ENCODE results near the gene NRM.

Gene NRM

DNA sequence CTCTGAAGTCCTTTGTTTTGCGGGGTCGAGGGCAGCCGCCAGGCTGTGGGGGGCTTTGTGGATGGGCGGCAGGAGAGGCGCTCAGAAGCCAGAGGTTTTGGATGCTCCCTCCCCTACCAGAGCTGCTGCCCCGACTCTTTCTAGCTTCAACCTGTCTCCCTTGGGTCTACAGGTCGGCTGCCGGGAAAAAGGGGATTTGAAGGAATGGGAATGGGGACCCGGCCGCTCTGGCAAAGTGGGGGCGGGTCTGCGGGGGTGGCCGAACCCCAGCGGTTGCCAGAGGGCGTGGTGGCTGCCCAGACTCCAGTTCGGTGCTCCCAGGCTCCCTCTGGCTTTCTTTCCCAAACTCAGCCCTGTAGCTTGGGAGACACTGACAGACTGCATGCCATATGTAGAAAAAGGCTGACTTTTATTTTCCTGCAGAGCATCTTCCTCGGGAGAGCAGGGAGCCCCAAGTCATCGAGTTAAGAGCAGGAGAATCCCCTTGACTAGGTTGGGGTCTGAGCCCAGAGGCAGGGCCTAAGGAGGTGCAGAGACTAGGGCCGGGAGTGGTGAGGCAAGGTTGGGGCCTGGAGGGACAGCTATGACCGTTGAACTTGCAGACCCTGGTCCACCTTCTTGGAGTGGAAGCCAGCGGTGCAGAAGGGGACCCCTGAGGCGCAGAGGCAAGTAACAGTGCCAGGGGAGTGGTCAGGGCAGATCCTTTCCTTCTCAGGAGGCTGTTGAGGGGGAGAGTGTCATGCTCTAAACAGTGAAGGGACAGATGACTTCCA lies 2.9 kb downstream of the NRM start:
- DNase-seq (ENCODE audit: low read depth) = no peak

DNA sequence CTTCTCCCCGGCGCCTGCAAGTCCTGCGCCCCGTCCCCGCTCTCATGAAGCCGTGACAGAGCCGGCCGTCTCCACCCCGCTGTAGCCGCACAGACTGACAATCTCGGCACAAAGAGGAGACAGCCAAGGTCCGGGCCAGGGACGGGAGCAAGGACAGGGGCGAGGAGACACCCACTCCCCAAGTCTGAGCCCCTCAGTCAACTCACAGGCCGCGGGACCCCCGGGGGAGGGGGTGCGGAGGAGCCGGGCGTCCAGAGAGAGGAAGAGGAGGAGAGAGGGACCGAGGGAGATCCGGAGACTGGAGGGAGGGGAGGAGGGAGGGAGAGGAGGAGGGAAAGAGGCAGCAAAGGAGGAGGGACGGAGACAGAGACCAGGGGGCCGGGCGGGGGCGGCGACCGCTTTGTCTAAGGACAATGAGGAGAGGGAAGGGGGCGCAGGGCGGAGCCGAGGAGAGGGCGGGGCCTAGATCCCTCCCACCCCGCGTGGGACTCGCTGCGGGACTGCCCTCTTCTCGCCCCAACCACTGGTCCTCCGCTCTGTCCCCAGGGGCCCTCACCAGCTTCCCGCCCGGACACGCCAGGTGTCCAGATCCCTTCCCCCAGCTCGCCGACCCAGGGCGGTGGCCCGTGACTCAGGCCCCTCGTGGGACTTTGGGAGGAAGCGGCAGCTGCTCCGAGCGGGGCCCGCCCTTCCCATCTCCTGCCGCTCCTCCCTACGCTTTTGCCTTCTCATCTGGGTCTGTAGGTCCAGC lies 3.7 kb downstream of the NRM start:
- peak; percentile 71 for DNase-seq (ENCODE audit: low read depth)

DNA sequence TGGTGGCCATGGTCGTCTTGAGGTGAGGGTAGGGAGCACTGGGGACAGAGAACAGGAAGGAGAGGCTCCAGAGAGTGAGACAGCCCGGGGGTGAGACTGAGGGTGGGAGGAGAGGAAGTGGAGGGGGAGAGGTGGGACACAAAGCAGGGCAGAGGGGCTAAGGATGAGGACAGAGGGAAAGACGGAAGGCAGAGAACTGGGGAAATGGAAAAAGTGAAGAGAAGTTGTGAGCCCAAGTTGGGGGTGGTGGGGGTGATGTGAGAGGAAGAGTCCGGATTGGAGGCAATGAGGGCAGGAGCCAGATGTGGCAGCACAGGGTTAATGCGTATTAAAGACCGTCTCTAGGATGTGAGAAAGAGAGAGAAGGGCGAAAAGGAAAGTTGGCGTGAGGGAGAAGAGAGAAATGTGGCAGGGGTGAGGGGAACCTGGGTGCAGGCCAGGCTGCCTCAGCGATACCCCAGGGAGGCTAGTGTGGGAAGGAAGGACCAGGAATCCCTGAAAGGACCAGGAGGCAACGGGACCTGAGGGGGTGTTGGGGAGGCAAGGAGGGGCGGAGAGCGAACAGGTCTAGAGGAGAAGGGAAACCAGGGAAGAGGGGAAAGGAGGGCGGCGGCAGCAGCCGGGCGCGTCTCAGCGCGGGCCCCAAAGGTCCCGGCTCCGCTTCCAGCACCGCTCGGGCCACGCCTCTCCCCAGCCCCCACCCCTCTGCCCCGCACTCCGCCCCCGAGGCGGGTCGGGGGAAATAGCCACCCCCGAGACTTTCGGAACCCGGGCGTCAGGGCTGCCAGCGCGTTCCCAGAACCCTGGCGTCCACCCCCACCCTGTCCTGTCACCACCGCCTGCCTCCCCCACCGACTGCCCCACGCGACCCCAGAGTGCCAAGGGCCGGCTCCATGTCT lies 4.5 kb downstream of the NRM start, which contains the start of gene PPP1R18:
Gene PPP1R18 (minus strand): TSS at position 637 of the 899 bp plus-strand sequence. CDS start 627 bp downstream, at position 10.
- DNase-seq (ENCODE audit: low read depth) = peak; percentile 87

DNA sequence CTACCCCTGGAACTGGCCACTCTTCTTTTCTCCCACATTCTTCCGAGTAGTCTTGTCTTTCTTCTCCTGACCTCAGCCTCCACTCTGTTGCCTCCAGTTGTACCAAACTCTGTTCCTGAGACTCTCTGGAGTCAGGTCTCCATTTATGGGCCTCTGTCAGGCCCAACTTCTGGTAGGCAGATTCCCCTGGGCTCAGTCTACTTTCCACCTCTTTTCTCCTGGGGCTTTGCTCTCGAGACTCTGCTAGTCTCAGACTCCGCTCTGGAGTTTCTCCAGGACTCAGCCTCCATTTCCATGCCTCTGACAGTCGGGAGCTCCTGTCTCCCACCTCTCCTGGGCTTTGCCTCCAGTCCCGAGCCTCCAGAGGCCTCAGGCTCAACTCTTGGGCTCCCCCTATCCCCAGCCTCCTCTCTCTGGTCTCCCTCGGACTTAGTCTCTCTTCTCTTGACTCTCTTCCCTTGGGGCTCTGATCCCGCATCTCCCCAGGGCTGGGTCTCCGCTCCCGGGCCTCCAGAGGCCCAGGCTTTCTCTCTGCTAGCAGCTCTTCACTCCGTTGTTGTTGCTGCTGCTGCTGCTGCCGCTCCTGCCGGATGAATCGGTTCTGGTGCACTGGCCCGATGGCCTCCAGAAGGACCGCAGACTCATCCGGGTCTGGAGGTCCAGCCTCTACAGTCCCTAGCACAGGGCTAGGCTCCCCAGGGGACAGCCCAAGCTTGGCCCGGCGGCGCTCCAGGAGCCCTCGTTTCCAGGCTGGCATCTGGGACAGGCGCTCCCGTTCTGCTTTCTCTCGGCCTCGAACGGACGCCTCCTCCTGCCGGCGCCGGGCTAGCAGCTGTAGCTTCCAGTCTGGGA lies 5.4 kb downstream of the NRM start:
- no peak for DNase-seq (ENCODE audit: low read depth)

DNA sequence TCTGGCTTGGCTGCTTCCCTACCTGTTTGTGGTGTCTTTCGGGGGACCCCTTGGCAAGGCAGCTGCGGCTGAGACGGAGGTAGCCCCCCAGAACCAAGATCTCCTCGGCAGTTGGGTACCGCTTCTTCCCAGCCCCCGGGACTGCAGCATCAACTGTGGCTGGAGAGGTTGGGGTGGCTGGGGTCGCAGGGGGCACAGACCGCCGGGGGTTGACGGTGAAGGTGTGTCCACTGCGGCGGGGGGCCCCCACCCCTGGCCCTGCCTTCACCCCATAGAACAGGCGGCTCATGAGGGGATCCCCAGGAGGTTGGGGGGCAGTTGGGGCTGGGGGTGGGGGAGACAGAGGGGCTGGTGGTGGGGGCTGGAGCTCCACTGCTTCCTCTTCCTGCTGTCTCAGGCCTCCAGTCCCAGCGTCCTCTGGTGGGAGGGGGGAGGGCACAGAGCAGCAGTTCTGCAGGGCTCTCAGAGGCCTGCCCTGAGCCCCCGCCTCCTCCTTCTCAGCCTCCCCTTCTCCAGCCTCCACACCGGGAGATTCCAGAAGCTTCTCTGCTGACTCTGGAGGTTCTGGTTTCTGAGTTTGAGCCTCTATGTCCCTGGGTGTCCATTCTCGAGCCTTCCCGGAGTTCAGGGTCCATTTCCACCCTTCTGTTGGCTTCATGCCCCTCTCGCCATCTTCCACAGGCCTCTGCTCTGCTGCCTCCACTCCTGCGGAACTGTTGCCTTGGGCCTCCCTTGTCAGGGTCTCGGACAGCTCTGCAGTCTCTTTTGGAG lies 6.2 kb downstream of the NRM start:
- DNase-seq (ENCODE audit: low read depth) = peak; percentile 47

DNA sequence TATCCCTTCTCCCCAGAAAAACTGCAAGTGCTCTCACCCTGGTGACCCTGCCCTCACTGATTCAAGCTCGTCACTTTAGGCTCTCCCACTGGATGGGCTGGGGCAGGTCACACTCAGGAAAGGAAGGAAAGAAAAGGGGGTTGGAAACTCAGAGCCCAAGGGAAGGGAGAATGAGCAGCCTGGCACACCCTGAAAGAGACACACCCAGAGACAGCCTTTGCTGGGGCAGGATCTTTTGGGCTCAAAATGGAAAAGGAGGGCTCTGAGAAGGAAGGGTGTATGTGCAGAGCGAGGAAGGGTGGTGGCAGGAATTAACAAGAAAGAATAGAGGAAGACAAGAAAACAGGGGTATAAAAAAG lies 6.8 kb downstream of the NRM start:
- no peak for DNase-seq (ENCODE audit: low read depth)

DNA sequence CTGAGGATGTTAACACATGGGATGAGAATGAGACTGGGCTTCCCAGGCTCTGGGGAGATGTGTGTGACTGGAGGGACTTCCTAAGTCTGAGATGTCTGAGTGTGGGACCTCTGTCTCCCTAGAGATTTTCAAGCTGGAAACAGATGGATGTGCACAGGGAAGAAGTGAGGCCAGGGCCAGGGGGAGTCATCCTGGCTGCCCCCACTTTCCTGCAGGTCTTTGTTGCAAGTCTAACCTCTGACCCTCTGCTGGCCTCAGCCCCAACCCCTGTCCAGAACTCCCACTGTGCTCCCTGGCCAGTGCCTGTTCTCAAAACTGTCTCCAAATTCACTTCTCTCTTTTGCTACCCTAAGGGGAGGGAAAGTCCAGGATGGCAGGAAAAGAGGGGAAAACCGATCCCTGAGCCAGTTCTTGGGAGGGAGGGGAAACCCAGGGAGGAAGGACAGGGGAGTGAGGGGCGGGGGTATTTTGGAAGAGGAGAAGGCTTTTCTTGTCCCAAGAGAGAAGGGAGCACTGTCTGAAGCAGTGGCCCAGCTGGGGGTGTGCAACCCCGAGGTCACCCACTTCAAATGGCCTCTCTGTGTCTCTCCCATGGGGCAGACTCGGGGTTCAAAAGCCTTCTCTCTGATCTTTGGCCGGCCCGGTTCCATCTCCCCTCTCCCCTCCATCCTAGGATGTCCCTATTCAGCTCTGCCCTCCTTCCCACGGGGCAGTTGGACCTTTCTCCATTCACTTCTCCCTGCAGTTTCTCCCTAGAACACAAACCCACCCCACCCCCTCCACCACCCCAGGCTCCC lies 7.4 kb downstream of the NRM start:
- no peak for DNase-seq (ENCODE audit: low read depth)

DNA sequence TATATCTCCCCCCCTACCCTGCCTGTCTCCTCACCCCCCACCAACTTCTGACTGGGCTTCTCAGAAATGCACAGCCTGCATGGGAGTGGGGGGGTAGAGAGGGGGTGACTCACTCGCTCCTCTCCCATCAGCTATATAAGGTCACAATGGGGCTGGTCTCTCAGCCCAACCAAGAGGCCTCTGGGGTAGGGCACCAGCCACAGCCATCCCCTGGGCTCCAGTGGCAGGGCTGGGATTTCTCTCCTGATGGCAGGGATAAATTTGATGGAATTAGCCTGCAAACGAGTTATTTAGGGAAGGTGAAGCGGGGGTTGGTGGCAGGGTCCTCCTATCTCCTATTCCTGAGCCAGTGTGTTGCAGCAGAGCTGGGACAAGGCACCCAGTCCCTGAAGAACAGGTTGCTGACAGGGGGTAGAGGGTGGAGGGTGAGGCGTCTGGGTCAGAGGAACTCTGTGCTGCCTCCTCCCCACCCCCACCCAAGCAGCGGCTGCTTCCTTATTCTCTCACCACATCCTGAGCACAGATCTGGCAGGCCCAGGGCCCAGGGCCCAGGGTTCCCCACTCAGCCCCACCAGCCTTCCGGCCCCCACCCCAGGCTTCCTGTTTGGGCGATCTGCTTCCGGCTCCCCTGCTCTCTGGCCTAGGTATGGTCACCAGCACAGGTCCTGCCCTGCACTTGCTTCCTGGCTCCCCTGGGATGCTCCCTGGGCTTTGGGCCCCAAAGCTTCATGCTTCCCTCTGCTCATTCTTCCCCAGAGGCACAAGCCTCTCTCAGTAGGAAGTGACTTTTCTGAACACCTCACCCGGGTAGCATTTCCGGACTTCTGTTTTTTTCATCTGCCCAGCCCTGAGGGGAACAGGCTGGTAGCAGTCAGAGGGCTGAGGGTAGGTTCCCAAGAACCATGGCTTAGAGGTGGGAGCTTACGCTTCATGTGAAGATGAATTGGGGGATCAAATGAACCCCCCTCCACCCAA lies 8.4 kb downstream of the NRM start:
- DNase-seq (ENCODE audit: low read depth) = peak; percentile 86

DNA sequence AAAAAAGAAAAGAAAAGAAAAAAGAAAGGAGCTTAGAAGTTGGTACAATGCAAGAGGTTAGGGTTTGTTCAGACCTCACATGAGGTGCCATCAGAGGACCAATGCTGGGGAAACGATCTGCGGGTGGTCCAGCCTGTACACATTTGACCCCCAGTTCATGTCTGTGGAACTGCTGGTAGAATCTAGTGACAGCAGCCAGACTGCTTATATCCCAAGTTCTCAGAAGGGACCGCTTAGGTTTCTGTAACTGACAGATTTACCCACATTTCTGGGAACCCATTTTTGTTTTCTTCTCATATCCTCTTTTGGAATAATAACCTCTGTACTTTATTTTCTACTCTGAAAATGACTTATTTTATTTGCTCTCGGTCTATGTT lies 9.0 kb downstream of the NRM start:
- DNase-seq (ENCODE audit: low read depth) = no peak

DNA sequence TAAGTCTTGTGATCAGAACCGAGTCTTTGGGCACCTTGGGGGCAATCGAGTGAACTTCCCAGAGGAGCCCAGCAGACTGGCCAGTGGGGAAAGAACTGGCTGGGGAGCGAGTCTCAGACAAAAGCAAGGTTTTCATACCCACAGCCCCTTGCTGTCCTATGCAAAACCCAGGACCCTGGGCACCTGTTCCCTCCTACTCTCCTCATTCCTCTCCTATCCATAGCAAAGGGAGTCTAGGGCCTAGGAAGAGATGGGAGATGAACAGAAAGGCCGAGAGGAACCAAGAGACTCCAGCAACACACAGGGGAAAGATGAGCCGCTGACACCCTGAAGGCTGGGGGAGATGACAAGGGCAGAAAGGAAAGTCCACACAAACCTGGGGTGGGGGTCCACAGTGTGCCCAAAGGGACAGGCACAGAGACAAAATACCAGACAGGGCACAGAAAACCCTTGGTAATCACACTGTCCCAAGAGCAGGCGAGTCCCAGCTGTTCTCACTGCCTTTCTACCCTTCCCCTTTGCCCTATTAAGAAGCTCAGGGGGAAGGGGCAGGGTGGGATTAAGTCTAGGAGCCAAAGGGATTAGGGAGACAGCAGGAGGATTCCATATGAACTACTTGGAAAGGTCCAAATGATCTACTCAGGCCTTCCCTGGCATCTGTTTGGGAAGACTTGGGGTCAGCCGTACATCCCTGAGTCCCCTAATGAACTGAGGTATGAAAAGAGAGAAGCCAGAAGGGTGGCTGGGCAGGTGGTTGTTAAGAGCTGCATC lies 10.8 kb downstream of the NRM start:
- no peak for DNase-seq (ENCODE audit: low read depth)

DNA sequence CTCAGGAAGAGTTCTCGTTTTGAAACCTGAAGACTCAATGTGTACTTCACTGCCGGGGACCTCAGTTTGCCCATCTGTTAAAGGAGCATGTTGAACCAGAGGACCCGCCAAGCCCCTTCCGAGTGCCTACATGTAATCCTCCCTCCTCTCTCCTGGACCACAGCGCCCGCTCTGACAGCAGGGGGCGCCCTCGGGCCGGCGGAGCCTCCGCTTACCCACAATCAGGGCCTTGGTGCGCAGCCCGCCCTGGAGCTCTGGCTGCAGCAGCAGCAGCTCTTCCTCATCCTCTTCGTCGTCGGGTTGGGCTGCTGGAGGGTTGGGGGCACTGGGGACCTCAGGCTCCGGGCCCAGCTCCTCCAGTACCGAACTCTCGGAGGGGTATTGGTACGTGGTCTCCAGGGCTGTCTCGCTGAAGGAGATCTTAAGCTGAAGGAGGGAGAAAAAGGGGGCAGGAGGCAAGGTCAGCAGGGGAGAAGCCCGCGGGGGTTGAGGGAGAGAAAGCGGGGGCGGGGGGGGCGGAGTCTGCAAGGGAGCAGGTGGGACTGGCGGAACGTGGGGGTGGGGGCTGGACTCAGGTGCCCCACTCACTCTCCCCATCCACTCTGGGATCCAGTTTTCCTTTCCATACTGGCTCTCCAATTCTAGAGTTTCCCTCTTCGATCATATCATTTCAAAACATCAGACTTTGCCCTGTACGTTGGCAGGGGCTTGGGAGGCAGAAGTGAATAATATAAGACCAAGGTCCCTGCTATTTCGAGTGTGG lies 11.6 kb downstream of the NRM start:
- DNase-seq (ENCODE audit: low read depth) = peak; percentile 83

DNA sequence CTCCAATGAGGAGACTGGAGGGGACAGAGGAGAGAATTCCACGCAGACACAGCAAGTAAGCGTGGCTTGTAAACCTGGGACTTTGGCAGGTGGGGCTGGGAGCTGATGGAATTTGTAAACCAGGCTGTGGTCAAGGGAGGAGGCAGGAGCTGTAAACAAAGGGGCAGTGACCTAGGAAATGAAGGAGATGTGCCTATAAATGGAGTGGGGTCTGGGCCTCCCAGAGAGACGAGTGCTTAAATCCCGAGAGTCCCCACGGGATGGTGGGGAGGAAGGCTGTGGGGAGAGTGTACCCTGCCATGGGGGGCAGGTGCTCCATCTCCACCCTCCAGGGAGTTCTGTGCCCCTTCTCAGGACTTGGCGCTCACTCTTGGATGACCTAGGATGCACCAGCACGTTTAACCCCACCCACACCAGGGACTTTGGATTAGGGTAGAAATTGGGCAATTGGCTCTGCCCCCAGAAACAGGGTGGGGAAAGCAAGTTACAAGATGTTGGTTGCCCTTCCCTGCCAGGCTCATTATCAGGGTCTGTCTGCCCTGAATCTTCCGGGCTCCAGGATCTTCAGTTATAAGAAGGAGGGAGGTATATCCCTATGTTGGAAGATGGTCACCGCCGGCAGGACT lies 14.0 kb downstream of the NRM start:
- no peak for DNase-seq (ENCODE audit: low read depth)

DNA sequence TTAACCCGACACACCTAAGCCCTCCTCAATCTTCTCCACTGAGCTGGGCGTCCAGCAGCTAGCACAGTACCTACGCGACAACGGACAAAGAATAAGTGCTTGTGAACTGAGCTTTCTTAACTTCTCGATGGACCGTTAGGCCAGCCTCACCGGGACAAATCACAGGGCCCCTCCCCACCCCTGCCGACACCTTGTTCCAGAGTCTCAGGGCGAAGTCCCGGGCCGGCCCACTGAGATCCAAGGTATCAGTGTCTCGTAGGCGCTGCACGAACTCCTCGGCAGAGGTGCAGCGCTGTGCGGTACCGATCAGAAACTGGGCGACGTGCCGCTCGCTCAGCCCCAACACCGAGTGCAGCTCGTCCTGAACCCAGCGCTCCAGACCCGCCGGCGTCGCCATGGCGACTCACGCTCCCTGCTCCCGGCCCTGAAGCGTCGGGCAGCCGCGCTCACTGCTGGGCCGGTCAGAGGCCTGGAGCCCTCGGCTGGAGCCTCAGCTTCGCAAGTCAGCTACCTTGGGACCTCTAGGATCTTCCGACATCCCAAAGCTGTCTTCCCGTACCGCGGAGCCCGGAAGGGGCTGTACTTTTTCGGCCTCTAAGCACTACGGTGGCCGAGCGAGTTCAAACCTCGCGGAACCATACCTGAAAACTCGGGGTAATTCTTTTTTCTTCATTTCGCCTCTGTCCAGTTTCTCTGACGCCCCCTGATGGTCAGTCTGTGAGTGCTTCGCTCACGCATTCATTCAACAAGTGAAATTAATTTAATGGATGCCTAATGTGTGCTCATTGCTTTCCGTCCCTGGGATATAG lies 18.1 kb downstream of the NRM start, which contains the start of gene DHX16:
Gene DHX16 (minus strand): TSS at position 562 of the 809 bp plus-strand sequence. CDS start 165 bp downstream, at position 397.
- peak; percentile 83 for DNase-seq (ENCODE audit: low read depth)

DNA sequence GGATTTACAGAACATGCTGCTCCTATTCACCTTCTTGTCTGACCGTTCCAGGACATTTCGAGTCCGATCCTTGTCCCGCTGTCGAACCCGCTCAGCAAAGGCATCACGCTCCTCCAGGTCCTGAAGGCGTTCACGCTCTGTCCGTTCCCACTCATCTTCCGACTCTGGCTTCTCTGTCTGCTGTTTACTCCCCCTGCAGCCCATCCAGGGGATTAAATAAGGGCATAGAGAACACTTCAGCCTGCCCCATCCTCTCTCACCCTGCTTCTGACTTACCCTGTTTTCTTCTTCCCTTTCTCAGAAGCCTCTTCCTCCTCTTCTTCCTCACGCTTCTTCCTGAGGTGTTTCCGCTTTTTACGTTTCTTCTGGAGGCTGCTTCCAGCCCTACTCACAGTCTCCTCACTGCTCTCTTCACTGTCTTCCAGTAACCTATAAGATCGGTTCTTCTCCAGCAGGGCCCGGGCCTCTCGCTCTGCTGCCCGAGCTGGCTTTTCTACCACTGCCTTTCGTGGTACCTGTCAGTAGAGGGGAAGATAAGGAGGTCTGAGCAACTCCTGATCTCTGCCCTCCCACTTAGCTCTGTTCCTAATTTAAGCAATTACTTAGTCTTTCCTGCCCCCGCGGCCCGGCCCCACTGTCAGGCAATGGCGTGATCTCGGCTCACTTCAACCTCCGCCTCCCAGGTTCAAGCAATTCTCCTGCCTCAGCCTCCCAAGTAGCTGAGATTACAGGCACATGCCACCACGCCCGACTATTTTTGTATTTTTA lies 19.8 kb downstream of the NRM start:
- DNase-seq (ENCODE audit: low read depth) = no peak

DNA sequence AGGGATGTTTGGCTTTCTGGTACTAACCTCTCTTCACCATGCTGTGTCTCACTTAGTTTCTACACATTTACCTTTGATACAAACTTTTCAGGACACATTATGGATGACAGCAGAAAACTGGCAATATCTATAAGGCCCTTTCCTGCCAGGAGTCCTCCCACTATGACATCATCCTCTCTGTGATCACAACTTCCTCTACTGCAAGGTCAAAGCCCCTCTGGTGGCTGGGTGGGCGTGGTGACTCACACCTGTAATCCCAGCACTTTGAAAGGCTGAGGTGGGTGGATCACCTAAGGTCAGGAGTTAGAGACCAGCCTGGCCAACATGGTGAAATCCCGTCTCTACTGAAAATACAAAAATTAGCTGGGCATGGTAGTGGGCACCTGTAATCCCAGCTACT lies 24.5 kb downstream of the NRM start:
- DNase-seq (ENCODE audit: low read depth) = peak; percentile 52

Measured in stimulated activated CD4-positive, alpha-beta T cell treated with anti-CD3 and anti-CD28 coated beads, Interleukin-2, amount 100 ng/mL, for 4 hours (primary cell).